NCI-H748 (cell line): ENCODE measurements around the gene SFXN3.
A peak's percentile ranks its signal among the peaks of the same experiment; 100 is the strongest.

Source experiments
- DNase-seq: peaks from one replicate; lab custom pipeline; 2025; ENCODE audit not compliant: unreplicated experiment; lab: John Stamatoyannopoulos, UW

Gene SFXN3

GRCh38 chr10:101000127-101000914 is 30.7 kb upstream of the SFXN3 start:
- DNase-seq, result peak; percentile 18

GRCh38 chr10:101000915-101001658 is 29.9 kb upstream of the SFXN3 start:
- DNase-seq, result no peak

- DNase-seq, result no peak
These were observed 29.4 kb upstream of the SFXN3 start for GRCh38 chr10:101001659-101002035.

- DNase-seq, result no peak
These were observed 28.6 kb upstream of the SFXN3 start for GRCh38 chr10:101002456-101002855.

- DNase-seq, result no peak
These were observed 27.3 kb upstream of the SFXN3 start for GRCh38 chr10:101003639-101004206.

- DNase-seq, result no peak
These were observed 25.7 kb upstream of the SFXN3 start for GRCh38 chr10:101005361-101005760.

- no peak for DNase-seq
These were observed 25.0 kb upstream of the SFXN3 start for GRCh38 chr10:101005869-101006567.

GRCh38 chr10:101006593-101007098 is 24.4 kb upstream of the SFXN3 start:
- DNase-seq, result no peak

- no peak for DNase-seq
These were observed 23.8 kb upstream of the SFXN3 start for GRCh38 chr10:101007099-101007711.

GRCh38 chr10:101007915-101008822 is 22.9 kb upstream of the SFXN3 start:
- no peak for DNase-seq

- no peak for DNase-seq
These were observed 22.1 kb upstream of the SFXN3 start for GRCh38 chr10:101008823-101009423.

GRCh38 chr10:101010329-101010728 is 20.7 kb upstream of the SFXN3 start:
- no peak for DNase-seq

- no peak for DNase-seq
These were observed 19.3 kb upstream of the SFXN3 start for GRCh38 chr10:101011517-101012423.

GRCh38 chr10:101012525-101013364 is 18.3 kb upstream of the SFXN3 start:
- peak; percentile 81 for DNase-seq

GRCh38 chr10:101013365-101013825 is 17.6 kb upstream of the SFXN3 start:
- DNase-seq, result no peak

- peak; percentile 39 for DNase-seq
These were observed 16.7 kb upstream of the SFXN3 start for GRCh38 chr10:101014230-101014884.
